ENCODE results near the gene NEK10.

- TF ChIP-seq, protein P1, sequence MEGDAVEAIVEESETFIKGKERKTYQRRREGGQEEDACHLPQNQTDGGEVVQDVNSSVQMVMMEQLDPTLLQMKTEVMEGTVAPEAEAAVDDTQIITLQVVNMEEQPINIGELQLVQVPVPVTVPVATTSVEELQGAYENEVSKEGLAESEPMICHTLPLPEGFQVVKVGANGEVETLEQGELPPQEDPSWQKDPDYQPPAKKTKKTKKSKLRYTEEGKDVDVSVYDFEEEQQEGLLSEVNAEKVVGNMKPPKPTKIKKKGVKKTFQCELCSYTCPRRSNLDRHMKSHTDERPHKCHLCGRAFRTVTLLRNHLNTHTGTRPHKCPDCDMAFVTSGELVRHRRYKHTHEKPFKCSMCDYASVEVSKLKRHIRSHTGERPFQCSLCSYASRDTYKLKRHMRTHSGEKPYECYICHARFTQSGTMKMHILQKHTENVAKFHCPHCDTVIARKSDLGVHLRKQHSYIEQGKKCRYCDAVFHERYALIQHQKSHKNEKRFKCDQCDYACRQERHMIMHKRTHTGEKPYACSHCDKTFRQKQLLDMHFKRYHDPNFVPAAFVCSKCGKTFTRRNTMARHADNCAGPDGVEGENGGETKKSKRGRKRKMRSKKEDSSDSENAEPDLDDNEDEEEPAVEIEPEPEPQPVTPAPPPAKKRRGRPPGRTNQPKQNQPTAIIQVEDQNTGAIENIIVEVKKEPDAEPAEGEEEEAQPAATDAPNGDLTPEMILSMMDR (IDR thresholded peaks at IDR 0.05; ENCODE audit: low read length), result no peak
- TF ChIP-seq EZH2 (IDR thresholded peaks at IDR 0.05; ENCODE audit: borderline replicate concordance, low read length), result no peak
Measured at GRCh38 chr3:27352047-27352446, 17.1 kb downstream of the NEK10 start.
